SU-DHL-6 (cell line): ENCODE data around the gene DMXL1.

Source experiments
- CTCF ChIP-seq: fragments of 200-600 bp; sonication (generic); IDR thresholded peaks from one replicate; pipeline ENCODE4 v1.5.1; 2017; ENCODE audit warnings: antibody characterized with exemption, mild to moderate bottlenecking, low read length, moderate library complexity; ENCODE audit not compliant: insufficient read depth, poor library complexity, severe bottlenecking
- EZH2phosphoT487 ChIP-seq: fragments of 200-600 bp; sonication (generic), shearing (Covaris generic); conservative IDR thresholded peaks from 2 replicates; pipeline ENCODE4 v1.6.1; 2018; ENCODE audit warnings: mild to moderate bottlenecking, antibody characterized with exemption, low read length, moderate library complexity, mixed read lengths

DNA sequence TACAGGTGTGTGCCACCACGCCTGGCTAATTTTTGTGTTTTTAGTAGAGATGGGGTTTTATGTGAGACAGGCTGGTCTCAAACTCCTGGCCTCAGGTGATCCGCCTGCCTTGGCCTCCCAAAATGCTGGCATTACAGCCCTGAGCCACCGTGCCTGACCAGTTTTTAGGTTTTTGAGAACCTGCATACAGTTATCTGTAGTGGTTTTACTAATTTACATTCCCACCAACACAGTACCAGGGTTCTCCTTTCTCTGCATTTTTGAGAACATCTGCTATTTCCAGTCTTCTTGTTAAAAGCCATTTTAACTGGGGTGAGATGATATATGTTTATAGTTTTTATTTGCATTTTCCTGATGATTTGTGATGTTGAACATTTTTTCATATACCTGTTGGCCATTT lies 12.8 kb downstream of the DMXL1 start:
- TF ChIP-seq CTCF = no peak
- TF ChIP-seq EZH2phosphoT487 = no peak
